ENCODE data around the gene NTSR1. TPM values are rescaled to one million over a fixed set of nuclear protein-coding genes. Genes with fewer than 3 reads are reported as not detected.

The NTSR1 gene
- total RNA-seq = under 1 TPM in 1 of 3 donors, not detected in 2; 0.08 TPM

DNA sequence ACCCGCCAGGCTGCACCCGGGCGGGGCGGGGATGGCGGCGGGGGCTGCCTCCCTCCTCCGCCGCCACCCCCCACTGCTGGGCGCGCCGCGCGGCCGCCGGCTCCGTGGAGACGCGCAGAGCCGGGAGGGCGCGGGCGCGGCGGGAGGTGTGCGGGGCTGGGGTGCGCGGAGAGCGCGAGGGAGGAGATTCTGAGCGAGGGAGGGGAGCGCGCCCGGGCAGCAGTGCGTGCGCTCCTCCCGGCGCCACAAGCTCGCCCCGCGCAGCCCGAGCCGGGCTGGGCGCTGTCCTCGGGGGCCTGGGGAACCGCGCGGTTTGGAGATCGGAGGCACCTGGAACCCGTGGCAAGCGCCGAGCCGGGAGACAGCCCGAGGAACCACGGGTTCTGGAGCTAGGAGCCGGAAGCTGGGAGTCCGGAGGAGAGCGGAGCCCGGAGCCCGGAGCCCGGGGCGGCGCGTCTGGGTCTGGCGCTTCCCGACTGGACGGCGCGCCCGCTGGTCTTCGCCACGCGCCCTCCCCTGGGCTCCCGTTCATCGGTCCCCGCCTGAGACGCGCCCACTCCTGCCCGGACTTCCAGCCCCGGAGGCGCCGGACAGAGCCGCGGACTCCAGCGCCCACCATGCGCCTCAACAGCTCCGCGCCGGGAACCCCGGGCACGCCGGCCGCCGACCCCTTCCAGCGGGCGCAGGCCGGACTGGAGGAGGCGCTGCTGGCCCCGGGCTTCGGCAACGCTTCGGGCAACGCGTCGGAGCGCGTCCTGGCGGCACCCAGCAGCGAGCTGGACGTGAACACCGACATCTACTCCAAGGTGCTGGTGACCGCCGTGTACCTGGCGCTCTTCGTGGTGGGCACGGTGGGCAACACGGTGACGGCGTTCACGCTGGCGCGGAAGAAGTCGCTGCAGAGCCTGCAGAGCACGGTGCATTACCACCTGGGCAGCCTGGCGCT lies at the start of gene NTSR1:
NTSR1 (plus strand) TSS at position 246 of the 946 bp plus-strand sequence; CDS start at position 618, 372 bp downstream.
- H3K27me3 Mint-ChIP-seq (ENCODE audit: low read depth) = peaks cover 30% of the 10 kb centered on the region
- peak; percentile 44 to 47 for ATAC-seq
- no peaks in the 10 kb centered on the region for H3K36me3 Mint-ChIP-seq (ENCODE audit: insufficient read depth)
- H3K4me3 Mint-ChIP-seq = peak within 1 kb of the TSS; percentile 43
- DNase-seq = no peak
- peaks cover 9% of the 10 kb centered on the region for H3K4me1 Mint-ChIP-seq (ENCODE audit: low read depth)
- H3K9me3 Mint-ChIP-seq = no peaks in the 10 kb centered on the region

DNA sequence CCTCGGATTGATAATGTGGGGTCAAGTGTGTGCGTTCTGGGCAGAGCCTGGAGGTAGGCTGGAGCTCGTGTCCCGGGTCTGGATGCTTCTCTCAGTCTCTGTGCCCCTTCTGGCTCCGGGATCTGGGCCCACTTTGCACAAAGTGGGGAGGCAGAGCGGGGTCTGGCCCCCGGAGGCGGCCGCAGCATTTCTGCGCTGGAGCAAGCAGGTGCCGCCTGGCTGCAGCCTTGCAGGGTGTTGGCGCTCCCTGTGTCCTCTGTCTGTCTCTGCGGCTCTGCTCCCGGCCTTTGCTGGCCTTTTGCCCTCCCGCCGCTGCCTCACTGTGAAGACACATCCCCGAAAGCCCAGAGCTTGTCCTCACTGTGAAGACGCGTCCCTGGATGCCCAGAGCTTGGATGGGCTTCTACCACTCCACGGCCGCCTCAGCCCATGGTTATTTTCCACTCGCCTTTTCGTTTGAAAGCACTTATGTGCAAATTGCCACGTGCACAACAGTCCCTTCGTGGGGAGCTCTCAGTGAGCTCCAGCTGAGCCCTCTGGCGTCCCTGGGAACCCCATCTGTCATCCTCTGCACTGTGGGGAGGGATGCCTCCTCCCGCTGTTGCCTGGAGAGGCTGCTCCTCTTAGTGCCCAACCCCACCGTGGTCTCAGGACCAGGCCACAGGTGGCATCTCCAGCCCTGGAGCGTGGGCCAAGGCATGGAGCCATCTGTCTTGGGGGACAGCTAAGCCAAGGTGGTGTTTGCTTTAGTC lies 49.0 kb upstream of the NTSR1 start:
- Mint-ChIP-seq H3K9me3 (no peaks in the 10 kb centered on the region), H3K4me1 (ENCODE audit: low read depth) (no peaks in the 10 kb centered on the region), H3K36me3 (ENCODE audit: insufficient read depth) (peaks cover 2% of the 10 kb centered on the region), H3K27me3 (ENCODE audit: low read depth) (no peaks in the 10 kb centered on the region), H3K4me3 (no peak overlapping the region)
- DNase-seq (no peak), ATAC-seq (no peak)

GRCh38 chr20:62660240-62660615 lies 48.4 kb upstream of the NTSR1 start:
- Mint-ChIP-seq H3K9me3 (no peaks in the 10 kb centered on the region), H3K4me1 (ENCODE audit: low read depth) (no peaks in the 10 kb centered on the region), H3K4me3 (no peak overlapping the region), H3K36me3 (ENCODE audit: insufficient read depth) (peaks cover 2% of the 10 kb centered on the region), H3K27me3 (ENCODE audit: low read depth) (no peaks in the 10 kb centered on the region)
- no peak for ATAC-seq
- DNase-seq = no peak

GRCh38 chr20:62660768-62661167 lies 47.9 kb upstream of the NTSR1 start:
- no peaks in the 10 kb centered on the region for H3K9me3 Mint-ChIP-seq

GRCh38 chr20:62661647-62662046 lies 47.0 kb upstream of the NTSR1 start:
- H3K27me3 Mint-ChIP-seq (ENCODE audit: low read depth) = no peaks in the 10 kb centered on the region
- ATAC-seq (no peak), DNase-seq (no peak)
- peaks cover 2% of the 10 kb centered on the region for H3K36me3 Mint-ChIP-seq (ENCODE audit: insufficient read depth)
- no peak overlapping the region for H3K4me3 Mint-ChIP-seq
- H3K9me3 Mint-ChIP-seq = no peaks in the 10 kb centered on the region
- H3K4me1 Mint-ChIP-seq (ENCODE audit: low read depth) = no peaks in the 10 kb centered on the region

More at GRCh38 chr20:62660768-62661167, 47.9 kb upstream of the NTSR1 start:
- DNase-seq (no peak), ATAC-seq (no peak)
- no peaks in the 10 kb centered on the region for H3K4me1 Mint-ChIP-seq (ENCODE audit: low read depth)
- no peaks in the 10 kb centered on the region for H3K27me3 Mint-ChIP-seq (ENCODE audit: low read depth)
- peaks cover 2% of the 10 kb centered on the region for H3K36me3 Mint-ChIP-seq (ENCODE audit: insufficient read depth)
- no peak overlapping the region for H3K4me3 Mint-ChIP-seq

- Mint-ChIP-seq H3K4me1 (ENCODE audit: low read depth) (no peaks in the 10 kb centered on the region), H3K27me3 (ENCODE audit: low read depth) (no peaks in the 10 kb centered on the region), H3K36me3 (ENCODE audit: insufficient read depth) (peaks cover 2% of the 10 kb centered on the region), H3K9me3 (no peaks in the 10 kb centered on the region), H3K4me3 (no peak overlapping the region)
- no peak for ATAC-seq
- no peak for DNase-seq
These were observed 46.2 kb upstream of the NTSR1 start for GRCh38 chr20:62662422-62662821.

DNA sequence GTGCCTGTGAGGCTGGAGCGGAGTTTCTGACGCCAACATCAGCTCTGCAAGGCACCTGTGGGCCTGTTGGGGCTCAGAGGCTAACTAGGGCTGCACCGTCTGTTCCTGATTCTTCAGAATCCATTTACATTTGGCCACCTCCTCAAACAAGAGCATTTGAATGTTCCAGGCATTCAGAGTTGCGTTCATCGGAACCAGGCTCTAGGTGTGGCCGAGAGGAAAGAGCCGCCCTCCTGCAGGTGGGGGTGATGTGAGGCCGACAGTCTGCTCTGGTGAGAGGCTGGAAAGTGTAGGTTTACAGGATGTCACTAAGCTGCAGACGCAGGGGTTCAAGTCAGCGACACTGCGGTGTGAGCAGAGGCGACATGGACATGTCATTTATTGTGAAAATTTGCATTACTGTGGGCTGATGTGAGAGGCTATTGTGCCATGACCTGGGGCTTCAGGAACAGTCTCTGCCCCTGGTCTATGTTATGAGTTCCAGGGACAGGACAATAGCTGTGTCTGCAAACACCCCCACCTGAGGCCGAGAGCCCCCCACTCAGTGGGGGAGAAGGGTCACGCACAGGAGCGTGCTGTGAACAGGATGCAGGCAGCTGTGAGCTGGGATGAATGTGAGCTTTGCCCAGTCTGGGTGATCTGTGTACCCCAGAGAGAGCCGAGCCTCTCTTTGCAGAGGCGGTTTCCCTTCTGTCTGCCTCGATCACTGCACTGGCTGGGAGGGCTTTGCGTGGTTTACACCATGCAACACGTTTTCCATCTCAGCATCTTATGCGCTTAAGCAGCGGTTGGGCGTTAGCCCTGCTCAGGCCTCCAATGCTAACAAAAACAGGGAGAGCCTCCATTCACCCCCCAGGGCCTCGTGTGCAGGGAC lies 45.3 kb upstream of the NTSR1 start:
- Mint-ChIP-seq H3K9me3 (no peaks in the 10 kb centered on the region), H3K27me3 (ENCODE audit: low read depth) (no peaks in the 10 kb centered on the region), H3K36me3 (ENCODE audit: insufficient read depth) (peaks cover 3% of the 10 kb centered on the region), H3K4me1 (ENCODE audit: low read depth) (no peaks in the 10 kb centered on the region), H3K4me3 (no peak overlapping the region)
- DNase-seq (no peak), ATAC-seq (no peak)

DNA sequence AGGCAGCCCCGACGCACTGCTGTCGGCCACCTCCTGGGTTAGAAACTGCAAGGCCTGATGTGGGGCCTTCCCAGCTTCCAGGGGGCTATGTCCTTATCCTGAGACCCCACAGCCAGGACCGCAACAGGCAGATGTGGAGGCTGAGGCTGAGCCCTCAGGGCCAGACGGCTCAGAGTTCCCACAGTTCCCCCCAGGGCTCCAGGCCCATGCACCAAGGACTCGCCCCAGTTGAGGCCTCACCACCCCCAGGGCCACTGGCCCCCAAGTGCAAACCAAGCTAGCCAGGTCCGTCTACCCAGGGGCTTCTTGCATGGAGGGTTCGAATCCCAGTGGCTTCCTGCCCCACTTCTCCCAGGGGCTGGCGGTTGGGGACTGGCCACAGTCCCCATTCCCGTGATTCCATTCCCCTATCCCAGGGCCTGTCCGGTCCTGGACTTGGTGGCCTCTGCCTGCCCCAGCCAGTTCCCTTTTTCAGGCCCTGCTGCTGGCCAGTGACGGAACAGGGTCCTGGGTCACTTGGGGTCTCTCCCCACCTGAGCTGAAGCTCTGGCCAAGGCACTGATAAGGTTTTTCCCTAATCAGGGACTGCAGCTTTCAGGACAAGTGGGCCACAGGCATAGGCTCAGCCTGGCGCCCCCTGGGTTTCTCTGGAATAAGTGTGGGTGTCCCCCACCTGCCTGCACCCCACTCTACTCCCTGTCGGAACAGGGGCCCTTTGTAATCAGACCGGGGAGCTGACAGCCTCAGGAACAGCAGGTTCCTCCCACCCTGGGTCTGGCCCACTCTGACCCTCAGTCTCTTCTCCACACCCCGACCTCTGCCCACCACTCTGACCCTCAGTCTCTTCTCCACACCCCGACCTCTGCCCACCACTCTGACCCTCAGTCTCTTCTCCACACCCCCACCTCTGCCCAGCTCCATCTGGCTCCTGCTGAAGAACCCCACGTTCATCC lies 44.3 kb upstream of the NTSR1 start:
- no peaks in the 10 kb centered on the region for H3K4me1 Mint-ChIP-seq (ENCODE audit: low read depth)
- no peak overlapping the region for H3K4me3 Mint-ChIP-seq
- peaks cover 2% of the 10 kb centered on the region for H3K36me3 Mint-ChIP-seq (ENCODE audit: insufficient read depth)
- H3K27me3 Mint-ChIP-seq (ENCODE audit: low read depth) = no peaks in the 10 kb centered on the region
- H3K9me3 Mint-ChIP-seq = no peaks in the 10 kb centered on the region
- ATAC-seq = no peak
- DNase-seq = no peak

- DNase-seq (no peak), ATAC-seq (no peak)
- H3K4me1 Mint-ChIP-seq (ENCODE audit: low read depth) = no peaks in the 10 kb centered on the region
- H3K9me3 Mint-ChIP-seq = no peaks in the 10 kb centered on the region
- H3K4me3 Mint-ChIP-seq = no peak overlapping the region
- H3K36me3 Mint-ChIP-seq (ENCODE audit: insufficient read depth) = peaks cover 2% of the 10 kb centered on the region
- no peaks in the 10 kb centered on the region for H3K27me3 Mint-ChIP-seq (ENCODE audit: low read depth)
These were observed 43.4 kb upstream of the NTSR1 start for GRCh38 chr20:62665153-62665754.

DNA sequence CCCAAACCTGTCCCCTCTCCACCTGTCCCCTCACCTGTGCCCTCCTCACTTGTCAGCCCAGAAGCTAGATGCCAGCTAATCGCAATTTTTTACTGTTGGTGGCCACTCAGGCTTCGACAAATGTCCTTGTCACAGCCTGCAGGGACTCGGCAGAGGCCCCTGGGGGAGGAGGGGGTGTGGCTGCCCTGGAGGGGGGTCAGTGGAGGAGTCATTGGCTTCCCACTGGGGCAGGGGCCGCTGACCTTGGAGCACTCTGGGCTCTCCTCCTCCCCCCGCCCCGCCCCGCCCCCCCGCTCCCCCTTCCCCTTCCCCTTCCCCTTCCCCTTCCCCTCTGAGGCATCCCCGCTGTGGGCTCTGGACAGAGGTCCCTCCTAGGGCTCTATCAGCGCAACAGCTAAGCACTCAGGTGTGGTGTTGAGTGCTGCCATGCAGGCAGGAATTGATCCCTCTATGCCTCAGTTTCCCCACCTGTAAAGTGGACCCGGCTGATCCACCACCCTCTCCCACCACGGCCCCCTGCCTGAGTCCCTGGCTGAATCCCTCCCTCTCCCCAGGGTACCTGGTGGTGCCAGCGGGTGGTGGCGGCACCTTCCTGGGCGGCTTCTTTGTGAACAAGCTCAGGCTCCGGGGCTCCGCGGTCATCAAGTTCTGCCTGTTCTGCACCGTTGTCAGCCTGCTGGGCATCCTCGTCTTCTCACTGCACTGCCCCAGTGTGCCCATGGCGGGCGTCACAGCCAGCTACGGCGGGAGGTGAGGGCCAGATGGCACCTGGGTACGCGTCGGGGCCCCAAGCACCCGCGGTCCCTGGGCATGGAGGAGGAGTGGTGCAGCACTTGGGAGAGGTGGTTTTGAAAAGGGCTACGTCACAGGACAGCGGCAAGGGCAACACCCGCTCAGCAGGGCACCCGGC lies 42.6 kb upstream of the NTSR1 start:
- no peaks in the 10 kb centered on the region for H3K27me3 Mint-ChIP-seq (ENCODE audit: low read depth)
- ATAC-seq (no peak), DNase-seq (no peak)

GRCh38 chr20:62666736-62667529 lies 41.7 kb upstream of the NTSR1 start:
- Mint-ChIP-seq H3K4me1 (ENCODE audit: low read depth) (no peaks in the 10 kb centered on the region), H3K27me3 (ENCODE audit: low read depth) (no peaks in the 10 kb centered on the region), H3K4me3 (no peak overlapping the region), H3K36me3 (ENCODE audit: insufficient read depth) (peaks cover 4% of the 10 kb centered on the region), H3K9me3 (no peaks in the 10 kb centered on the region)
- ATAC-seq = no peak
- DNase-seq = no peak

More for the DNA sequence above, 42.6 kb upstream of the NTSR1 start:
- Mint-ChIP-seq H3K36me3 (ENCODE audit: insufficient read depth) (peaks cover 2% of the 10 kb centered on the region), H3K9me3 (no peaks in the 10 kb centered on the region), H3K4me1 (ENCODE audit: low read depth) (no peaks in the 10 kb centered on the region), H3K4me3 (no peak overlapping the region)
